ENCODE data around the gene SH3GL1. TPM values are rescaled to one million over a fixed set of nuclear protein-coding genes. Genes with fewer than 3 reads are reported as not detected.

The SH3GL1 gene
- polyA plus RNA-seq, 2 of the 4 experiments (the other 2 are of a cell fraction): 20.1 to 34.7 TPM

DNA sequence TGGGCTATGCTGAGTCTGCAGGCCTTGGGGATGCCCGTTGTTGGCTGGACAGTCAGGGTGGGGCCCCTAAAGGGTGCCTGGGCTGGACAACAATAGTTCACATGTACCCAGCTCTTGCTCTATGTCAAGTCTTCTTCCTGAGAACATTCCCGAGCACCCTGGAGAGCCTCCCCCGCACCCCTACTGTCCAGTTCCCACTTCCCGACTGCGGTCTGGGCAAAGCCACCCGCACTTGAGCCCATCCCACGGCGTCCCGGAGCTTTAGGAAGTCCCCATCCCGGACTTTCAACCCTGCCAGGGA is 58.1 kb downstream of the SH3GL1 start:
- FAIRE-seq (no peak), DNase-seq (ENCODE audit: low read depth in 1 of 2, low spot score in 1 of 2) (no peak), ATAC-seq (peak; percentile 34 to 41)
- H3K4me3 ChIP-seq: peak overlapping the region; percentile 55
- H3K4me1 ChIP-seq: peaks cover 8% of the 10 kb centered on the region; the same call in 1 of the 3 replicates
- POLR2A ChIA-PET: interaction anchor here (0.7 to 2.1 kb wide), 8 partner anchors 10 to 129 kb away, joined by 3 to 8 read pairs (median 4); partner anchors contain the start of genes CHAF1A and YJU2
- no peak for TF ChIP-seq GATA3 (IDR thresholded peaks at IDR 0.05; ENCODE audit: borderline replicate concordance)
- TF ChIP-seq ZC3H11A (IDR thresholded peaks at IDR 0.05): no peak
- TF ChIP-seq PHF8 (IDR thresholded peaks at IDR 0.05; ENCODE audit: borderline replicate concordance, low read depth): peak; percentile 50; the same call in 1 of the 2 replicates
- H3K9me3 ChIP-seq: no peaks in the 10 kb centered on the region
- H3K4me2 ChIP-seq: peak overlapping the region; percentile 93
- peak overlapping the region; percentile 92 for H3K27ac ChIP-seq
- CTCF ChIA-PET: interaction anchor here (1.3 to 3.6 kb wide), 3 partner anchors 10 to 33 kb away, joined by 3 to 32 read pairs (median 11); no protein-coding TSS in a partner anchor
- WGBS (ENCODE audit: missing lambda C conversion rate): 14% methylated on average over 2 of the region's 10 CpGs

GRCh38 chr19:4338441-4339355 is 61.6 kb downstream of the SH3GL1 start, which contains the start of gene STAP2:
Gene STAP2, minus strand, starts transcription at chr19:4338827. Its CDS starts 74 bp downstream, at chr19:4338753.
- H3K4me3 ChIP-seq: no peak within 1 kb of the TSS
- no peak for TF ChIP-seq CHD4 (IDR thresholded peaks at IDR 0.05; ENCODE audit: borderline replicate concordance)
- no peak for TF ChIP-seq EHMT2 (IDR thresholded peaks at IDR 0.05; ENCODE audit: low read depth)
- TF ChIP-seq PHF8 (IDR thresholded peaks at IDR 0.05; ENCODE audit: borderline replicate concordance, low read depth): no peak
- TF ChIP-seq MAZ (IDR thresholded peaks at IDR 0.05; ENCODE audit: borderline replicate concordance, low read depth, low read length): no peak
- no peak for TF ChIP-seq MYC (IDR thresholded peaks at IDR 0.05; ENCODE audit: borderline replicate concordance, low read length)
- TF ChIP-seq RCOR1 (IDR thresholded peaks at IDR 0.05; ENCODE audit: low read depth, low read length): no peak
- TF ChIP-seq CEBPB (IDR thresholded peaks at IDR 0.05): no peak
- TF ChIP-seq ZFP36 (IDR thresholded peaks at IDR 0.05; ENCODE audit: borderline replicate concordance, partially characterized antibody): no peak
- TF ChIP-seq HES2 (IDR thresholded peaks at IDR 0.05): no peak
- no peak for TF ChIP-seq POLR2A (IDR thresholded peaks at IDR 0.05; ENCODE audit: low read length)
- no peak for TF ChIP-seq FOSB (CRISPR knock-in tag; IDR thresholded peaks at IDR 0.05)
- no peak for TF ChIP-seq PBX3 (IDR thresholded peaks at IDR 0.05)
- TF ChIP-seq KDM1A (IDR thresholded peaks at IDR 0.05; ENCODE audit: low read depth): no peak
- TF ChIP-seq ZC3H11A (IDR thresholded peaks at IDR 0.05): no peak
- TF ChIP-seq REST (IDR thresholded peaks at IDR 0.05): no peak
- TF ChIP-seq TP53 (CRISPR knock-in tag; IDR thresholded peaks at IDR 0.05): no peak
- no peak for TF ChIP-seq CBX8 (IDR thresholded peaks at IDR 0.05)
- no peak for TF ChIP-seq BHLHE40 (IDR thresholded peaks at IDR 0.05; ENCODE audit: low read depth, low read length)
- TF ChIP-seq ZNF302 (CRISPR knock-in tag; IDR thresholded peaks at IDR 0.05): no peak
- CTCF ChIA-PET: no interaction called here
- WGBS (ENCODE audit: missing lambda C conversion rate): 70% methylated on average over 26 of the region's 27 CpGs
- ATAC-seq (no peak), FAIRE-seq (no peak), DNase-seq (ENCODE audit: low read depth in 1 of 2, low spot score in 1 of 2) (no peak)
- H3K4me1 ChIP-seq: 0 out of 3 replicates have a peak, but pooled peaks cover 3% of the 10 kb centered on the region
- H3K4me2 ChIP-seq: no peak within 1 kb of the TSS
- POLR2A ChIA-PET: interaction anchor here (0.5 kb wide), 1 partner anchor 69 kb away, joined by 3 read pairs; no protein-coding TSS in a partner anchor
- H3K9me3 ChIP-seq: no peaks in the 10 kb centered on the region
- no peak within 1 kb of the TSS for H3K27ac ChIP-seq
